HG03378 (cell line): Measurements from ENCODE around the gene ACOXL.
A peak's percentile ranks its signal among the peaks of the same experiment; 100 is the strongest.
"Not testable (repeated sequence)": the region's sequence is repeated elsewhere in the genome, so short reads cannot be mapped to it uniquely, and the experiment has no call there.

Experiments used
- ATAC-seq: cut with Tn5 transposase; IDR thresholded peaks from one replicate; pipeline ENCODE4 v1.9.1; 2021; ENCODE audit warnings: mild to moderate bottlenecking, moderate library complexity; ENCODE audit not compliant: unreplicated experiment

Gene ACOXL

DNA sequence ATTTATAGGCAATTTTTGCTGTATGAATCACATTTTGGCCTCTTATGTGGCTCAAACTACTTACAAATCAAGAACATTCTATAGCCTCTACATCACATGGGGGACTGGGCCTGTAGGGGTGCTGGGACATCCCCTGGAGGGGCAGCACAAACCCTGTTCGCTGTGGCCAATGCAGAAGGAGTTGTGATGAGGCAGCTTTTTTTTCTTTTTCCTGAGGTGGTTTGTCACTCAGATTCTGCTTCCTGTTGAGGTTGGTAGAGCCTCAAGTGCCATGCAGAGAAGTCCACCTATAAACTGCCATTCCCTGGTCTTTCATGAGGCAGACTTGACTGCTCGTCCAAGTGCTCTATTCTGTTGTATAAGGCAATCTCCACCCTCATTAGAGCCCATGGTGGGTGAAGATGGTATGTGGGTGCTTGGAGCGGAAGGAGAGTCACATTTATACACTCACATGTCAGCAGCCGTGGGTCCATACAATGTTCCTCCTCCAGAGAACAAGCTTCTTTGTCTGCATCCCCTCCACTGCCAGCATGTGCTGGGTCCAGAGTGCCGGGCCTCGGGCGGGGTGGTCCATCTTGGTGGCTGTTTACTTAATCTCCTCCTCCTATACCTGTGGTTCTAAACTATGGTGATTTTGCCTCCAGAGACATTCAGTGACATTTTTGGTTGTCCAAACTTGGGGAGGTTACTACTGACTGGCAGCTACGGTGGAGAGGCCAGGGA is 120.3 kb downstream of the ACOXL start:
- no peak for ATAC-seq

DNA sequence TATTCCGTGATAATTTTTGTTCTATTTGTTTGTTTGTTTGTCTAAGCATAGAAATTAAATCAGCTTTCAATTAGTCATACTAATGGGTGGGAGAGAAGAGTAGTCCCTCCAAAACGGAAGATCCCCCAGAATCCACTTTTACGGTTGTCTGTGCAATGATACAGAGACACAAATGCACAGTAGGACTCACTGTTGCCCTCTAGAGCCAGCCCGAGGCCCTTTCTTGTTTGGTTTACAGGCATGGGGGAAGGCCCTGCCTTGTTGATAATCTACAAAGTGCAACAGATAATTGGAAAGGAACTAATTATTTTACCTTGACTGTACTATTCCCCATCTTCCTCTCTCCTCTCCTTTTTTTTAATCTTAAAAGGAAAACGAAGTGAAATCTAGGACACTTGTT is 121.1 kb downstream of the ACOXL start:
- ATAC-seq = no peak

DNA sequence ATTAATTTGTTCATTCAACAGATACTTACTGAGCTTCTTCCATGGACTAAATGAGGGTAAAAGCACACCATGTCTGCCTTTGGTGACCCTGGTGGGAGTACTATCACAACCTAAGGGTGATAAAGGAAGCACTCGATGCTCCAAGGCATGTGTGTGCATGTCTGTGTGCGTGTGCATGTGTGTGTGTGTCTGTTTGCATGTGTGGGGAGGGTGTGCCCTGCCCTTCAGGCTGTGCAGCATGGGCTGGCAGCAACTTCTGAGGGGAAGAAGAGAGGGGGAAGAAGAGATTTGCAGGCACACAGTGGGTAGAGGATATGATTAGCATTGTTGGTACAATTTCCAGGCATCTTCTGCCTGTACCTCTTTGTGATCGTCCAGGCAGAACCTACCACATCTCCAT is 121.6 kb downstream of the ACOXL start:
- ATAC-seq = no peak

DNA sequence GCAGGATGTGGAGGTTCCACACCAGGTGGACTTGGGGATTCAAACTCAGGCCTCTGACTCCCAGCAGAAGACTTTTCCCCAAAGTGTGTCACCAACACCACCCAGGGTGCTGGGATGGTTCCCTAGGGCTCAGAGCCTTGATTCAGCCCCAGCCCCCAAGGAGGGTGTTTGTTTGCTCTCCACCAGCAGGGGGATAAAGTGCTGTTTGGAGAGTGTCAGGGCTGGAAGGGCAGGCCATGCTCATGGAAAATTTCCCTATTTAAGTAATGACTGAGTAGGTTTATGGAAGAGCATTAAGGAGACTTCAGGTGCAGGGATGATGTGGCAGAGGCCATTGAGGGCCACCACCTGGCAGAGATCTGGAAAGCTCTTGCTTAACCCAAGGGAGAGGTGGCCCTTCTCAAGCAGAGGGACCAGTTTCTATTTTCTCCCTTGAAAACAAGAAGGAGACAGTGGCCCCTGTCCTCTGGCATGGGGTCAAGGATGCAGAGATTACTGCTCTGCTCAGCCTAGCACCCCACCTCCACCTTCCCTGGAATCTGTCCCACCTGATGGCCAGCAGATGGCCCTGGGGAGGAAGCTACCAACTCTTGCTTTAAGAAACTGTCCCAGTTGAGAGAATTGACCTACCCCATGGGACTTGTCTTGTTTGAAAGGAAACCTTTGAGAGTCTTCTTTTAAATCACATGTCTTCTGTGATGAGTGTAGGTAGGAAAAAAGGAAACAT is 122.1 kb downstream of the ACOXL start:
- ATAC-seq = no peak

DNA sequence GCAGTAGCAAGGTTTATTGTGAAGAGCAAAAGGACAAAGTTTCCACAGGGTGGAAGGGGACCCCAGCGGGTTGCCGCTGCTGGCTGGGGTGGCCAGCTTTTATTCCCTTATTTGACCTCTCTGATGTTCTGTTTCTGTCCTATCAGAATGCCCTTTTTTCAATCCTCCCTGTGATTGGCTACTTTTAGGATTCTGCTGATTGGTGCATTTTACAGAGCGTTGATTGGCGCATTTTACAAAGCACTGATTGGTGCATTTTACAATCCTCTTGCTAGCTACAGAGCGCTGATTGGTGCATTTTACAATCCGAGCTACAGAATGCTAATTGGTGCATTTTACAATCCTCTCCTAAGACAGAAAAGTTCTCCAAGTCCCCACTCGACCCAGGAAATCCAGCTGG is 123.5 kb downstream of the ACOXL start:
- ATAC-seq = not testable (repeated sequence)

DNA sequence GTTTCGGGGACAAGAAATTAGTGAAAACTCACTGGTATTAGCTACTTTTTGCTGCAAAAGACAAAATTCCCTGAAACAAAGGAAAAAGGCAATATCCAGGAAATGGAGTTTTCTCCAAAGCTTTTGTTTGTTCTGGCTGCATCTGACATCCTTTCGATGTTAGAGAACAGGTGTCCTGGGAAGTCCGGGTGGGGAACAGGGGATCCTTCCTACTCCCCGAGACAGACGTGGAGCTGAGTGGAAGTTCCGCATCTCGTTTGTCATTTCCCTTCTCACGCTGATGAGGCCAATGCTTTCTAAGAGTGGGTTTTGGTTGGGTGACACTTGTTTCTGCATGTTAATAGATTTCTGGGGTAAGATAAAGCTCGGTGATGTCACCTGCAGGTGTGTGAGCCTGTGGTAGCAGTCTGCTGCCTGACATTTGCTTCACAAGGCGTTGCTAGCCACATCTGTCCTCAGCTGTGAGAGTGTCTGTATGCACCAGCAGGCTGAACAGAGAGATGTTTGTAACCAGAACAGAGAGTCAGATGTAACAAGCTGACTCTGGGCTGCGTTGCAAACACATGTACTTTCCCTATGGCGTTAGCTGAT is 125.9 kb downstream of the ACOXL start:
- ATAC-seq = peak; percentile 84

DNA sequence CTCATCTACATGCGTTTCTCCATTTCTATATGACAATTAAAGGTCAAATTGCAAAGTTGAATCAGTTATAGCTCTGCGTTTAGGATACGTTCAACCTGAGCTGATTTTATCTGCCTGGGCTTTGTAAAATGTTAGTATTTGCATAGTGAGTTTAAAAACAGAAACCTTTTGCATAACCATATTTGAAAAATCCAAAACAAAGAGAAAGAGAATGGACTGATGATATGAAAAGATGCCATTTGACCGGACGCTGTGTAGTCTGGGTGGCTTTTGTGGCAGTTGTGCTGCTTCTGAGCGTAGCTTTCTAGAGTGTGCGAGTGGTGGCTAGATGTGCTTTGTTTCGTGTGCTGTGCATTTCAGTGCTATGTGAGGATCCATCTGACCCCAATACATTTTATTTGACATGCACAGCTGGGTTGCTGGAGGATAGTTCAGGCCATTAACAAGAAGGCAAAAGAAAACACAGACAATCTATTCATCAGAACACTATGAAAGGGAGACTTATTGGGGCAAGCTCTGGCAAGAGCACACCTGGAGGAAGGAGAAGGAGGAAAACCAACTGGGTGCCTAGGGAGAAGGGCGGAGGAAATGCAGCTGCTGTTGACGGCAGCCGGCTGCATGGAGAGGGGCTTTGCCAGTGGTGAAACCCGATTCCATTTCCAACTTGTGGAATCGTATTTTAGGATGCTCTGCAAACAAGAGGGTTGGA is 126.8 kb downstream of the ACOXL start:
- ATAC-seq = no peak

DNA sequence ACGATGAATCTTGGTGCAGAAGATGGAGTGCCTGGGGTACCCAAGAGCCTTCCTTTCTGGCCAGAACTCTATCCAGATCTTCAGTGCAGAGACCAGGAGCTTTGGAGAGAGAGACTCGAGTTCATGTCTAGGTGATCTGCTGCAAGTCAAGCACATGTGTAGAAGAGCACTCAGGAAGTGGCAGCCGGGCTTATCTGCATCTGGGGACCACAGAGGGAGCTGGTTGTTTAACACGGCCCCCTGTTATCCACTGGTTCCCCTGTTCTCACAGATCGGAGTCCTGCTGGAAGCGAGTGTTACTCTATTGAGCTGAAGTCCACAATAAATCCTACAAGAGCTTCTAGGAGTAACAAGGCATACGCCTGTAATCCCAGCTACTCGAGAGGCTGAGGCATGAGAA is 128.3 kb downstream of the ACOXL start:
- no peak for ATAC-seq

DNA sequence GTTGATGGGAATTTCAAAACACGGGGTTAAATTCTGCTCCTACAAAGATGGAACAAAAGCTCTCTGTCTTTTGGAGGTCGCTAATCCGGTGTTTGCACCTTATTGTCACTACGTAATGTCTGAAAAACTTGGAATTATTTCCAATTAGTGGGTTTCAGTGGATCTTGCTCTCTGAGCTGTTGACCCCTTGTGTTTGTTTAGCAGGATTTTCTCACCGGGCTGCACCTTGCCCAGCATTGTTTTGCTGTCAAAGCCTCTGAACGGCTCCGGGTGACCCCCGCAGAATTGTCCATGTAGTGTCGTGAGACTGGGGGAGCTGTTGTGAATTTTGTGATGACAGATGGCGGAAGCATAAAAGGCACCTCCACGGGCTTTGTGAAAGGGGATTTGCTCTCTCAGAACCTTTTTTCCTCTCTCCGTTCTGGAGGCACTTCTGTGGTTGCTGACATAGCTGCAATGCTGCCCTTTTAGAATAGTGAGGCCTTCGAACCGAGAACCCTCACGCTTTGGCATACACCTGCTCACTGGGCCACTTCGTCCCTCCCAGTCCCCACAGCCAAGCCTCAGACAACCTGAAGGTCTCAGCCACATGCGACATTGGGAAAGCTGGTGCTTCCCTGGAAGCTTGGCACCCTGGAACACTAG is 129.4 kb downstream of the ACOXL start:
- ATAC-seq = no peak

DNA sequence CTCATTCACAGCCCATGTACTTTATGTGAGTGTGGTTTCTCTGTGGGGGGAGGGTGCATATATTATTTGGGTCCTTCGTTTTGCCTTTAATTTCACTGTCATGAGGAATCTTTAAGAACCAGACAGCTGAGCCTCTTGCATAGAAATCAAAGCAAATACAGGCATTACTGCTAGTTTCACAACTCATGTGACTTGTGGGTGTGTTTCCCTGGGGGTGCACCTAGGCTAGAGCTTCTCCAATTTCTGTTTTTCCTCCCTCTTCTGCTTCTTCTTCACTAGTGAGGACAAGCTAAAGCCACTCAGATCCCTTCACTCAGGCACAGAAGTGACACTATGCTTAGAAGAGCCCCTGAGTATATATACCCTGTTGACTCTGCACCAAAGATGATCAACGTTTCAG is 131.4 kb downstream of the ACOXL start:
- no peak for ATAC-seq

DNA sequence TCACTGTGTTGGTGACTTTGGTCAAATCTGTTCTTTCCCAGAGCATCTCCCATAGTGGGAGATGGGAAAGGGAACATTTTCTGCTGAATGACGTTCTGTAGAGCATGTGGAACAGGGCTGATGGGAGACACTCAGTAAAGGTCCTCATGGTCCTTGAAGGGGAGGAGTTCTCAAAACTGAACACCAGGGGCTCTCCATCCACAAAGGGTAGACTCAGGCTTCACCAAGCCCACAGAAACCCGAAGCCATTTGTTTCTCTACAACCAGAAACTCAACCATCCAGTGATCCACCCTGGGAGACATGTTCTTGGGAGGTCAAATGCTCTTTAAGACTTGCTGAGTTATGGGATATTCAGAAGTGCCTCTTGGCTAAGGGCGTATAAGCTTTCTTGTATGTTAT is 131.8 kb downstream of the ACOXL start:
- no peak for ATAC-seq

DNA sequence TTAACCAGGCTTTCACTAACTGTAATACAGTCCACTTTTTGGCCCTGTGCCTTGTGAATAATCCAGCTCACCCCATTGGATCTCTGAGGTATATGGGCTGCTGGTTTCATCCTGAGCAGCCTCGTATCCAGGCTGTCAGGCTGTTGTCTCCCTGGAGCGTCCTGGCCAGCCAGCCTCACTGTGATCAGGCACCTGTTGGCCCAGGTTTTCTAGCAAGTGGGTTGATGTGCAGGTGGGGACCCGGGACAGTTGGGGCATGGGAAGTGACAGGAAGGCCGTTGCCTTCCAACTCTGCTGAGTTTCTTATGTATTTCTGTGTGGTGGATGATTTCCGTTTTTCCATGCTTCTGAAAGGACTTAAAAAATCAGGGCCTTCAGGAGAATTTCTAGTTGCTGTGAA is 132.4 kb downstream of the ACOXL start:
- ATAC-seq = no peak

DNA sequence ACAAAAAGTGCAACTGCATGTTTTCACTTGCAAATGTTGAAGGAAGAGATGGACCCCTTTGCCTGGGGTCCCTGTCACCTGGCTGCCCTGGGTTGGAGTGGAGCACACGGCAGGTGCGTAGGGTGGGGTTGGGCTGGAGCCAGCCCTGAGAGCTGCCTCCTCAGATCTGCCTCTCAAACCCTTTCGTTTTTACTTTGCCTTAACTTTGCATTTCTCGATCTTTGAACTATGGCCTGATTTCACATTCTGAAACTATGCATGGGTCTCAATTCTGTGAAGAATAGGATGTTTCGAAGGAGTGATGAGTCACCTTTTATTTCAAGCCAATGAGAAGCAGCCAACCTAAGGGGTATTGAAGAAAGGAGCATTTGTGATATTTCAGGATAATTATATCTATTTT is 132.8 kb downstream of the ACOXL start:
- ATAC-seq = peak; percentile 87

DNA sequence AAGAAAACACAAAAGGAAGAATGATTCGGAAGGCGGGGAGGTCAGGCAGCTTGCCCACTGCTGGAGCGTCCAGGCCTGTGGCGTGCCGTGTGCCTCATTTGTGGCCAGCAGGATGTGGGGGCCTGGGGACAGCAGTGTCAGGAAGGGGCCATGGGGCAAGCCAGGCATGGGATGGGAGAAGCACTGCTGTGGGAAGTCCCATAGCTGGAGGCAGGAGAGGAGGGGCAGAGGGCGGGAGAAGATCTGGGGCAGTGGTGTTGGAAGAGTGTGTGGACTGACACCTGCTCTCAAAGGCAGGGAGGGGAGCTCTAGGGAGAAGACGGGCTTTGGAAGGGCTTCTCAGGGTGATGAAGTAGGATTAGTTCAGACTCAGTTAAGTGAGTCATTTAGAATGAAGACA is 133.7 kb downstream of the ACOXL start:
- ATAC-seq = no peak

DNA sequence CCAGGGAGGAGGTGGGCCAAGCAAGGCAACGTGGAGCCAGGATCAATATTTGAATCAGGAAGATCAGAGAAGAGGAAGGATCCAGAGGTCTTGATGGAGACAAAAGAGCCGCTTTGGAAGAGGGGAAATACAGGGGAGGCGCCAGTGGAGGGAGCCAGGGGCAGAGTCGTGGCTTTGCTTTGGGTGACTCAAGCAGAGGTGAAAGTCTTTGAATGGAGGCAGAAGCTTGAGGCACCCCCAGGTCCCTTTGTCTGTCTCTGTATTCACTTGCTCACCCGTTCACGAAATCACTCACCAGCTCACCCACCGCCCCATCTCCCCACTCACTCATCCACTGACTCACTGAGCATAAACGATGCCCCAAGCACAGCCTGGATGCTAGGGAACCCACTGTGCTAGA is 134.1 kb downstream of the ACOXL start:
- no peak for ATAC-seq

DNA sequence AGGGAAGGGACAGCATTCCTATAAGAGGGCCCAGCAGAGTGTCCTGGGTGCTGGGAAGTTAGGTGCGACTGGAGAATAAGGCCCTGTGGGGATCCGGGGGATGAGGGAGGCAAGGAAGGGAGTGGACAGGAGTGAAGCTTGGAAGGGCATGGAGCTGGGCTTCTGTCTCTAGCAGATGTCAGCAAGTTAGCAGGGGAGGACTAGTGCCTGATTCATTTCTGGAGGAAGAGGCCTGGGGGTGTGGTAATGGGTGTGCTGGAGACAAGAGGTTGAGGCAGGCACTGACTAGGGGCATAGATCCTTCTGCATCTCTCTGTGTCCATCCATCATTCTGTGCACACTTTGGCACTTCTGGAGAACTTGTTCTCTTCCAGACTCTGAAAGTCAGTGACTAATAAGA is 134.7 kb downstream of the ACOXL start:
- no peak for ATAC-seq

DNA sequence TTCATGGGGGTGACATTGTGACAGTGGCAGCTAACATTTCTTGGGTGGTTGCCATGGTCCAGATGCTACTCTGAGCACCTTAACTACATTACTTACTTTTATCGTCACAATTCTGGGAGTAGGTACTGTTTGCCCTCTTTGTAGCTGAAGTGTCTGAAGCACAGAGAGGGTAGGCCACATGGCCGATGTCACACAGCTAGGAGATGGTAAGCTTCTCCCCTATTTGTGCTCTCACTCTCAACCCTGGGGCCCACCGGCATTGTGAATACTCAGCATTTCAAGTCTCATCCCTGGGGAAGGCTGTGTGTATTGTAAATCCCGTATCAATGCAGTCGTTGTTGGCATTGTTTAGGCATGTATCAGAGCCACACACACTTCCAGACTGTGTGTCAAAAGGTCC is 136.6 kb downstream of the ACOXL start:
- no peak for ATAC-seq

DNA sequence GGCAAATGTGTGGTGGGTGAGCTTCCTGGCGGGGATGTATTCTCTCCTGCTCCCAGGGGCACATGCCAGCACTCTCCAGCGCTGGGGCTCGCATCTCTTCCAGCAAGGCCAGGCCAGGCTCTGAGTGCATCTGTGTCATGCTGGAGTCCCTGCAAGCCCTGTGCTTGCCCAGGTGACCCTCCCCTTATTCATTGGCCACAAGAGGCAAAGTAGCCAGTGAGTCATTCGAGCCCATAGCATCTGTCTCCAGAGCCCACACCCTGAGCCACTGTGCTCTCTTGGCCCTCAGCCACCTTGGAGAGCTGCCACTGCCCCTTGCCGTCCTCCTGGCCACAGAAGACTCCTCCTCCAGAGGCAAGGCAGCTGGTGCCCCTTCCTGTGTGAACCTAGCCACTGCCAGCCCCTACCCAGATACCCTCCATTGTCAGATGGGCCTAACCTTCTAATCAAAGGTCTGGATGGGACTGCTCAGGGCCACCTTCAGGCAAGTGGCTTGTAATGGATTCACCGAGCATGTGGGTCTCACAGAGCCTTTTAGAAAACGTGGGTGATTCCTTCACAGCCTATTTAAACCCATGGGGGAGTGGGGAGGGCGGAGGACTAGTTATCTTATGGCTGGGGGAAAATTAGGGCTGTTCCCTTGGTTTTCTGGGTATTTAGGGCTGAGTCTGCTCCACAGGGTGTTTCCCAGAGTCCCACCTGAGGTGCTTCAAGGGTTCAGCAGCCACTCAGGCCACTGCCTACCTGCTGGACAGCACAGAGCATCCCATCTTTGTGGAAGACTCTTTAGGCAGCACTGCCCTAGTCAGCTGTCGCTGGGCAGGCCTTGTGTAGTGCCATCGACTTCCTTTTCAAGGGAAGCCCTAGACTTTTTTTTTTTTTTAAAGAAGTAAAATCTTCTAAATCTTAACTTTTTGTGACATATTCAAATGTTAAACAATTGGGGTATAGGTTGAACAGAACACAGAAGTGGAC is 137.4 kb downstream of the ACOXL start:
- no peak for ATAC-seq

DNA sequence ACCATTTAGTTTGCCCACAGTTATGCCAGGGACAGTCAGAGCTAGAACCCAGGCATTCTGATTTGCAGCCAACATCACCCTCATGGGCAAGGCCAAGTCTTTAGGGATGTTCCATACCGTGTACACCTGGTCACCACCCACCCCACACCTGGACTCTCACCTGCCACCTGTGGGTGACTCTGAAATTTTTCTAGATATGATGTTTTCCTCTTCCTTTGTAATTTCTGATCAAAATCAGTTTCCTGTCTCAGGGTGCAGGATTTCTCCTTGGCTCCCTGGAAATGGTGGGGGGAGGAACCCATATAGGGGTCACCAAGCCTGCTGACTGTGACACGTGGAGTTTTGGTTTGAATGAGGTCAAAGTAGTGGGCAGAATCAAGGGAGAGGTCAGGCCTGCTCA is 138.2 kb downstream of the ACOXL start:
- no peak for ATAC-seq

DNA sequence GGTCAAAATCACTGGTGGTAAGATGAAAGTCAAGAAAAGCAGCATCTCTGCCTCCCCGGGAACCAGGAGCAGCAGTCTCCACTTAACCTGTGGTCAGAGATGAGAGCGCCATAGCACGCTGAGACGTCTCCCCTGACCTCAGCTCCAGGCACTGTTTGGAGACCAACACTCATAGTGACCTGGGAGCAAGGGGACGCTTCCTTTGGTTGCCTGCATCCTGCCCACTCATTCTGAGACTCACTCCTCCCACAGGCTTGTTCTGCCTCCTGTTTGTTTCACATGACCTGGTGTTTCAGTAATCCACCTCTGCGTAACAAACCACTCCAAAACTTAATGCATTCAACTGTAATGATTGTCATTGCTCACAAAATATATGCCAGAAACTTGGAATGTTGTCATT is 139.3 kb downstream of the ACOXL start:
- ATAC-seq = no peak
